GM23338 (cell line): ENCODE data around the gene CRYGB.

Source experiments
- CTCF ChIP-seq, 2 experiments: fragments of 200-600 bp in 1 of 2; sonication (generic) in 1 of 2; conservative IDR thresholded peaks; 2 replicates each; pipeline versions ENCODE4 v1.5.1 to v1.6.1; 2016 to 2017; ENCODE audit warnings: antibody characterized with exemption in 2 of 2, low read depth in 2 of 2, mild to moderate bottlenecking in 2 of 2, moderate library complexity in 1 of 2
- EZH2 ChIP-seq: fragments of 200-600 bp; sonication (generic); IDR thresholded peaks from one replicate; pipeline ENCODE4 v1.8.0; 2017; ENCODE audit warnings: antibody characterized with exemption, mild to moderate bottlenecking, low read depth; ENCODE audit not compliant: unreplicated experiment
- JUNB ChIP-seq: IDR thresholded peaks from one replicate; pipeline ENCODE4 v1.6.1; 2016; ENCODE audit warnings: antibody characterized with exemption; ENCODE audit not compliant: unreplicated experiment
- POLR2AphosphoS5 ChIP-seq: IDR thresholded peaks from 2 replicates; pipeline ENCODE4 v1.6.1; 2016; ENCODE audit warnings: antibody characterized with exemption, low read depth
- REST ChIP-seq: IDR thresholded peaks from one replicate; pipeline ENCODE4 v1.6.1; 2018; ENCODE audit warnings: antibody characterized with exemption; ENCODE audit not compliant: unreplicated experiment

GRCh38 chr2:208172125-208172524 lies 26.2 kb upstream of the CRYGB start:
- TF ChIP-seq POLR2AphosphoS5 (no peak), JUNB (no peak), CTCF (conservative IDR thresholded peaks at IDR 0.05; ENCODE audit: low read depth in 2 of 2) (no peak), EZH2 (no peak), REST (no peak)
